HG03108 (cell line): ENCODE measurements around the gene ACIN1.

Source experiments
- ATAC-seq: cut with Tn5 transposase; IDR thresholded peaks from one replicate; pipeline ENCODE4 v1.9.1; 2021; ENCODE audit warnings: moderate library complexity; ENCODE audit not compliant: unreplicated experiment

ACIN1 gene, protein sequence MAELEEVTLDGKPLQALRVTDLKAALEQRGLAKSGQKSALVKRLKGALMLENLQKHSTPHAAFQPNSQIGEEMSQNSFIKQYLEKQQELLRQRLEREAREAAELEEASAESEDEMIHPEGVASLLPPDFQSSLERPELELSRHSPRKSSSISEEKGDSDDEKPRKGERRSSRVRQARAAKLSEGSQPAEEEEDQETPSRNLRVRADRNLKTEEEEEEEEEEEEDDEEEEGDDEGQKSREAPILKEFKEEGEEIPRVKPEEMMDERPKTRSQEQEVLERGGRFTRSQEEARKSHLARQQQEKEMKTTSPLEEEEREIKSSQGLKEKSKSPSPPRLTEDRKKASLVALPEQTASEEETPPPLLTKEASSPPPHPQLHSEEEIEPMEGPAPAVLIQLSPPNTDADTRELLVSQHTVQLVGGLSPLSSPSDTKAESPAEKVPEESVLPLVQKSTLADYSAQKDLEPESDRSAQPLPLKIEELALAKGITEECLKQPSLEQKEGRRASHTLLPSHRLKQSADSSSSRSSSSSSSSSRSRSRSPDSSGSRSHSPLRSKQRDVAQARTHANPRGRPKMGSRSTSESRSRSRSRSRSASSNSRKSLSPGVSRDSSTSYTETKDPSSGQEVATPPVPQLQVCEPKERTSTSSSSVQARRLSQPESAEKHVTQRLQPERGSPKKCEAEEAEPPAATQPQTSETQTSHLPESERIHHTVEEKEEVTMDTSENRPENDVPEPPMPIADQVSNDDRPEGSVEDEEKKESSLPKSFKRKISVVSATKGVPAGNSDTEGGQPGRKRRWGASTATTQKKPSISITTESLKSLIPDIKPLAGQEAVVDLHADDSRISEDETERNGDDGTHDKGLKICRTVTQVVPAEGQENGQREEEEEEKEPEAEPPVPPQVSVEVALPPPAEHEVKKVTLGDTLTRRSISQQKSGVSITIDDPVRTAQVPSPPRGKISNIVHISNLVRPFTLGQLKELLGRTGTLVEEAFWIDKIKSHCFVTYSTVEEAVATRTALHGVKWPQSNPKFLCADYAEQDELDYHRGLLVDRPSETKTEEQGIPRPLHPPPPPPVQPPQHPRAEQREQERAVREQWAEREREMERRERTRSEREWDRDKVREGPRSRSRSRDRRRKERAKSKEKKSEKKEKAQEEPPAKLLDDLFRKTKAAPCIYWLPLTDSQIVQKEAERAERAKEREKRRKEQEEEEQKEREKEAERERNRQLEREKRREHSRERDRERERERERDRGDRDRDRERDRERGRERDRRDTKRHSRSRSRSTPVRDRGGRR

DNA sequence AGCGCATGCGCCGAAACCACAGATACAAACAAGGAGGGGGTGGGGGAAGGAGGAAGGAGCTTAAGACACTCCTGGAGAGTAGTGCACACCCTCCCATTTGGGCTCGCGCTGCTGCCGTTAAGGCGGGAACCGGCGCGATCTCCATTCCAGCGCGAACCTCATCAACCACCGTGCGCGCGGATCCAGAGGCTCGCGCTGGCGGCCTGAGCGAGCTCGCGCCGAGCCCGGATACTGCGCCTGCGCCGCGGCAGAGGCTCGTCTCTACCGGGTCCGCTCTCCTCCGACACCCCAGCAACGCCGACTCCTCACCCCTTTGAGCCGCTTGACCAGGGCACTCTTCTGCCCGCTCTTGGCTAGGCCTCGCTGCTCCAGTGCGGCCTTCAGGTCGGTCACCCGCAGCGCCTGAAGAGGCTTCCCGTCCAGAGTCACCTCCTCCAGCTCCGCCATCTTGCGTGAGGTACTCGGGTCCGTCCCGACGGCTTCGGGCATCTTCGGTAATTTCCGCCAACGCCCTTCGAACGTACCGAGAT is at the start of gene ACIN1:
ACIN1 (minus strand) TSS at position 471 of the 530 bp plus-strand sequence; CDS start at position 447, 24 bp downstream.
- ATAC-seq: peak; percentile 24

DNA sequence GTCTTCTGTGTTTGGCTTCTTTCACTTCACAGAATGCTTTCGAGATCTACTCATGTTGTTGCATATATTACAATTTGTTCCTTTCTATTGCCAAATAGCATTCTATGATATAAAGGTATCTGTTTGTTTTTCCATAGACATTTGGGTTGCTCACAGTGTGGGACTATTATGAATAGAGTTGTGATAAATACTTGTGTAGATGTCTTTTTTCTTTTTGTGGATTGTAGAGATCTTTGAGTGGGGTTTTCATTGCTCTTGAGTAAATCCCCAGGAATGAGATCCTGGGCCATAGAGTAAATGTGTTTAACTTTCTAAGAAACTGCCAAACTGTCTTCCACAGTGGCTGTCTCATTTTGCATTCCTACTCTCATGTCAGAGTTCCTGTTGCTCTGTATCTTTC is 49.0 kb upstream of the ACIN1 start:
- no peak for ATAC-seq

DNA sequence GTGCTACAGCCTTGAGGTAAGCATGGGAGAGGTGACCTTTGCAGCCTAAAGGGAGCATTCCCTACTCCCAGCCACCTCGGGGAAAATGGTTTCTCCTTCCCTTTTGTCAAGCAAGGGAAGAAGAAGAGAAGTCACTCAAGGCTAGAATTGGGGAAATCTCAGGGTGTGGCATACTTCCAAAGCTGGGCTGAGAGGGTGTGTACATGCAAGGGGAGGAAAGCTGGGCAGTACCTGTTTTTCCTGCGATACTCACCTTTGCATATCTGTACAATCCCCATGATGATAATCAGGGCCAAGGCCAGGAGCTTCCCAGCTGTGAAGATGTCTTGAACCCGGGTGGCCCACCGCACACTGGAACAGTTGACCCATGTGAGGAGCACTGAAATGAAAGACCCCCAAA is 47.9 kb upstream of the ACIN1 start:
- no peak for ATAC-seq

DNA sequence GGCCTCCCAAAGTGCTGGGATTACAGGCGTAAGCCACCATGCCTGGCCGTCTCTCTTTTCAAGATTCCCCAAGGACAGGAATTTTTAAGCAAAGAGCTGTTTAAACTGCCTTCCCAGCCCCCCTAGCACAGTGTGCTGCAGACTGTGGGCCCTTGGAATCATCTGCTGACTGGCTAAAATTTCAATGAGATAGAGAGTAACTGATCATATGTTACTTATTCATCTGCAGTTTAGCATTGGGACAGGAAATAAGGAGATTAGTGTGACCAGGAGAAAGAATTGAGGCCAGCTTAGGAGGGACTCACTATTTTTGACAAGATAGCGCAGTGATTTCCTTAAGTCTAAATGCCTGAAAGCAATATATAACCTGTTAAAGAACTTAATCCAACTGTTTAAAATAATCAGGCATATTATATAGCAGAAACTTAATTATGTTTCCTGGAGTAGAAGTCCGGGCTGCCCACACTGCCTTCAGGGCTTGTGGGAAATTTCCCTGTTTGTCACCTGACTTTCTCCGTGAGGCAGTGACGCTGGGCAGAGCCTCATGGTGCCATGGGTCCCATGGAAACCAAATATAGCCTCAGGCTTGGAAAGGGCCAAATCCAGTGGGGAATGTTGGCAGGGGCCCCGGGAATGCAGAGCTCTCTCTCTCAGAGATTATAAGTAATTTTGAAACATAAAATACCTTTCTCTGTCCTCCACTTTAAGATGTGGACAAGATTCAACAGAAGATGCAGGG is 46.9 kb upstream of the ACIN1 start:
- ATAC-seq: no peak

DNA sequence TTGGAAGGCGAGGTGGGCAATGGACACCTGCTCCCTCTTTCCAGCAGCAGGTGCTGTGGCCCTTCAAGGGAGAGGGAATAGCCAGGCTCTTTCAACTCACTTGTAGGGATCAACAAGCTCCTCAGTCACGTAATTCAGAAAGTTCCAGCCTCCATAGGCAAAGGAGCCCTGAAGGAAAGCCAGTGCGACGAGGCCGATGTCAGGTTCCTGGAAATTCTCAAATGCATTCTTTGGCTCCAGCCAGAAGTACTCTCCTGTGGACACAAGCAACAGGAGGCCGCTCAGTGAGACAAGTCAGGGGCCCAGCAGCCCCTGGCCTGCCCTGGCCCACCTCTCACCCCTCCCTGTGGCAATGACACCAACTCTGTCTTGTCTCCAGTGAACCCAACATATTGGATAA is 45.4 kb upstream of the ACIN1 start:
- ATAC-seq: no peak

DNA sequence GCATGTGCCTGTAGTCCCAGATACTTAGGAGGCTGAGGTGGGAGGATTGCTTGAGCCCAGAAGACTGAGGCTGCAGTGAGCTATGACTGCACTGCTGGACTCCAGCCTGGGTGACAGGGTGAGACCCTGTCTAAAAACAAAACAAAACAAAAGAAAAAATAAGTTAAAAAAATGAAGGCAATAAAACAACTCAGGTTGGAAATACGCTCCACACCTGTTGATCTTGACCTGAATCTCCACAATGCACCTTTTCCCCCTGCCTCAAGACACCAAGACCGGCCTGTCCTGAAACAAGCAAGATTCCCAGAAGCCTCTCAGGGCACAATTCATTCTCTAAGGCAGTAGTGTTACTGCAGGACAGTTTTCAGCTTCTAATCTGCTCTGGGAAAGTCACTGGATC is 44.9 kb upstream of the ACIN1 start:
- ATAC-seq: no peak

DNA sequence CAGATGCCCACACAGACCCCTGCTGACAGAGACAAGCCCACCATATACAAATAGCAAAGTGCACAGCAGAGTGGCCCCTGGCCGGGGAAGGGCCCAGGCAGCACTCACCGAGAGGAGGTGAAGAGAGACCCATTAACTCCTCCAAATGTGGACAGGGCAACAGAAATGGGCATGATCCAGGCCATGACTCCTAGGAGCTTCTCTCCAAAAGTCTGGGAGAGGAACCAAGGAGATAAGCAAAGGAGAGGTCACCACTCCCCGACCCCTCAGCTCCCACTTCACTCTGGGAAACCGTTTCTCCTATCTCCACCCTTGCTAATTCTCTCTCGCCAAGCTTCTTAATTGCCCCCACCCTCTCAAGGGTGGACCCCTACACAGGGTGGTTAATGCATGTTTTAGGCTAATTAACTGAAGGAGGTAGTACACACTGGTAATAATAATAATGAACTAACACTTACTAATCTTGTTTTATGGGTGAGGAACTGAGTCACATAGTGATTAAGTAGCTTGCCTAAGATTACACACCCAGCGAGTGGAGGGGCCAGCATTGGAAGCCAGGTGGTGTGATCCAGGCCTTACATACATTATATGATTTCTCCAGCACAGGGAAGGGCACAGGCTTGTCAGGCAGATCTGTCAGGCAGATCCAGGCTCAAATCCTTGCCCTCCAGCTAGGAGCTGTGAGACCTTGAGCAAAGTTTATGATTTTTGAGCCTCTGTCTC is 43.0 kb upstream of the ACIN1 start:
- no peak for ATAC-seq

DNA sequence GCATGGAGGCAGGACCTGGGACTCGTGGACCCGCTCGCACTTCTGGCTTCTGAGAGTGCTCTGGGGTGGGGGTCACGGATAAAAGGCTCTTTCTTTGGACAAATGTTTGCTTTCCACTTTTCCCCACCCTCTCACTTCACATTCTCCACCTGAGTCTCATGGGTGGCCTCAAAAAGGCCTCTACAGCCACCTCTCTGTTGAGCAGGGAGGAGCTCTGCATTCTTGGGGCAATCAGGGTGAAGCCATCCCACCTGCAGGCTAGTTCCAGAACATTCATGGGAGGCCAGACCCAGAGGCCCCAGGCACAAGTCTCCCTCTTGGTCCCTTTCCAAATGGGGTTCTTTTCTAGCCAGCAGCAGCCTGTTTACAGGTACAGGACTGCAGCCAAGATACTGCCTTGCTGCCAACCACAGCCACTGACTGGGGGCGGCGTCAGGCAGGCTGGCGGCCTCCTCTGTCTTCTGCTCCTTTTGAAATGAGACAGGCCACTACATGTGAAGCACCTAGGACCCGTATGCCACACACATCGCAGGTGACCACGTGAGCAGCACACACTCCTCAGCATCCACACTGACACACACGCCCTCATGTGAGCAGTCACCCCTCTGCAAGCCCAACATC is 42.4 kb upstream of the ACIN1 start:
- ATAC-seq: no peak

DNA sequence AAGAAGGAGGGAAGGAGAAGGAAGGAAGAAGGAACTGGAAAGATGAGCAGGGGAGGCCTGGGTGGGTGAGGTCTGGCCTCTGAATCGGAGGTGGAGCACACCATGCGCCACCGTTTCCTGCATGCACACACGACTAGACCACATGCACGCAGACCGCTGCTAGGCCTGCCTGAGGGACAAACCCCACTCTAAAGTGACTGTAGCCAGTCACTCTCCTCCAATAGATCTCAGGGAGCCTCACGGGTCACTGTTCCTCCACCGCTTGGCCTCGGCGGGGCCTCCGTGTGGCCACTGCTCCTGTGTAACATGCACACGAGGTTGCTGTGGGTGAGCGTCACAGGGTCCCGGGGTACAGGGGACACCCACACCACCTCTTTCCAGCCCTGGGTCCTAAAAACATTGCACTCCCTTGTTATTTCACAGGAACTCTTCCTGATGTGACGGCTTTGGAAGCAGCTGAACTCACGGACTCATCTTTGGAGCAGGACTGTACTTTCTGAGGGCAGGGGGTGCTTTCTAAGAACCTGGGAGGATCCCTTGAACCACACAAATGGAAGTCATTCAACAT is 41.7 kb upstream of the ACIN1 start:
- ATAC-seq: no peak

DNA sequence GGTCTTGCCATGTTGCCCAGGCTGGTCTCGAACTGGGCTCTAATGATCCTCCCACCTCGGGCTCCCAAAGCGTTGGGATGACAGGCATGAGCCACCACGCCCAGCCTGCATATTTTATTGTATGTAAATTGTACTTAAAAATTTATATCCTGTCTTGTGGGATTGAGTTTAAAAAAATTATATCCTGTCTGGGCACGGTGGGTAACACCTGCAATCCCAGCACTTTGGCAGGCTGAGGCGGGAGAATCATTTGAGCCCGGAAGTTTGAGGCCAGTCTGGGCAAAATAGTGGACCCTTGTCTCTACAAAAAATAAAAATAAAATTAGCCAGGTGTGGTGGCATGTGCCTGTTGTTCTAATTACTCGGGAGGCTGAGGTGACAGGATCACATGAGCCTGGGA is 38.0 kb upstream of the ACIN1 start:
- ATAC-seq: no peak

DNA sequence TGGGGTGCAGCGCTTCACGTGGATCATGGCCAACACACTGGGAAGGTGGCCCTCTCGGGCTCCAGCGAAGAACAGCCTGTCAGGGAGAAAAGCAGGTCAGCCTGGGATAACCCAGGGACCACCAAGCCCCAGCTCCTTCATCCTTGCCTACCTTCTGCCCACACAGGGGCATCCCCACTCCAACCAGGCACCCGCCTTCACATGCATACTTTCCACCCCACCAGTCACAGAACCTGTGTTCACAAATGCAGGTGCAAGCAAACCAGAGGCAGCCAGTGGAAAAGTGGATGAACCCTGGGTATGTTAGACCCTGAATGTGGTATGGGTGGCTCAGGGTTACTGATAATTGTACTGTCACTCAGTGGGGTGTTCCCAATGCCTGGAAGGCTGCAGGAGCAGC is 36.5 kb upstream of the ACIN1 start:
- ATAC-seq: no peak

DNA sequence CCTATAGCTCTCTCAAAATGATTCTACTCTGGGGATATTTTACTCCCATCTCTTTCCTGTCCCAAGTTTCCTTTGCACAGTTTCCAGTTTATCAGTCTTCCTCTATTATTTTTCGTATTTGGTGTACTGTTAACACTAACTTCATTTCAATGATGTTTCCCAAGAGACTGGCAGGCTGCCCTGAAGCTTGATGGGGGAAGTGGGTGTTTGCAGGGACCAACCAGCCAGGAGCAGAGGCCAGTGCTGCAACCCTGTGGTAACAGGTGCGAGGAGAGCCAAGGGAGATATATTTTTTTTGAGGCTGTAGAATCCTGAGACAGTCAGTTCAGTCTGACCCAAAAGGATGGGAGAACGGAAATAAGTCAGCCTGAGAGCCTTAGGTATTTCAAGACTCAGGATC is 35.9 kb upstream of the ACIN1 start:
- no peak for ATAC-seq

DNA sequence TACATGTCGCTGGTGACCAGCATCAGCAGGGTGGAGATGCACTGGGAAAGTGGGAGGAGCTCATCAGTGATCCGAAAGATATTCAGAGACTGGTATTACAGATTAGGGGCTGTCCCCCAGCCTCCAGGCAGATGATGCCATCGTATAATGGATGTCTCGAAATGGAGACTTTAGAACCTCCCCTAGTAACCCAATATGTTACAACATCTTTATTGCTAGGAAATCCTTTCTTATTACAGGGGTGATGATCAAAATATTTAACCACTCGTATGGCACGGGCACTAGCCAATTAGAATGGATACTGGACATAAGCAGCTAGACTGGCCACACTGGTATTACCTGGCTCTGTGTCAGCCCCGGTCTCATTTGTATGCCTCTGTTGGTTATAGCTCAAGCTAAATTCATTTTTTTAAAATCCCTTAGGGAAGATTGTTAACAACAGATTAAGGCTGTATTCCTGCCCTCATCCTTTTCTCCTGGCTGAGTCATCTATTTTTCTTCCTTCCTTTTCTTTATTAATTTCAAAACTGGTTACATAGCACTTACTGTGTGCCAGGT is 34.9 kb upstream of the ACIN1 start:
- ATAC-seq: no peak

DNA sequence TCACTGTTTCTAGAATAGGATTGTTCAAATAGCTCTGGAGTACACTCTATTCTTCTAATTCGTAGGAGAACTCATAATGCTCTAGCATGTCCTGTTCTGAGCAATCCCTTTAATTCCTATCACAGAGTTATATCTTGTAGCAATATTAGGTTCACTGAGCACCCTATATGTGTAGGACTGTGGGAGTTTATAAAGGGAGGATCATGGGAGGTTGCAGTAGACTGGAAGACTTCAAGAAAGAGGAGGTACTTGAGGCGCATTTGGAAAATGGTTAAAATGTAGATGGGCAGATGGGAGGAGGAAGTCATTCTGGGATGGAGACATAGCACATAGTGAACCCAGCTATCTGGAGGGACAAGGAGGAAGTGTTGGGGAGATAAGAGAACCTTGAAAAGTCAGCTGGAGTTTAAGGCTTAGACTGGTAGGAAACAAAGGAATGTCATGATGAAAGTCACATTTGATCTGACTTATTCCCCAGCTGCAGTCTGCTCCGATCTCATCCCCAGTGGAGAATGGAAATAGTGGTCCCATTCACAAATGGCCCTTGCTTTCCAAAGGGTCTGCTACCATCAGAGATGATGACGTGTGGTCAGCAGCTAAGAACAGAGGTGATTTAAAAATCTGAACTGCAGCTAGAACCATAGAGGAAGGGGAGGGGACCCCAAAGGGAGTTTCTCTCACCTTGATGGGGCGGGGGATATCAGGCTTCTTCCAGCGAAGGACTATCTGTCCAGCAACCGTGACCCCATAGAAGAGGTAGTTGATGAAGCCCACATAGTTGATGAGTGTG is 34.2 kb upstream of the ACIN1 start:
- no peak for ATAC-seq

DNA sequence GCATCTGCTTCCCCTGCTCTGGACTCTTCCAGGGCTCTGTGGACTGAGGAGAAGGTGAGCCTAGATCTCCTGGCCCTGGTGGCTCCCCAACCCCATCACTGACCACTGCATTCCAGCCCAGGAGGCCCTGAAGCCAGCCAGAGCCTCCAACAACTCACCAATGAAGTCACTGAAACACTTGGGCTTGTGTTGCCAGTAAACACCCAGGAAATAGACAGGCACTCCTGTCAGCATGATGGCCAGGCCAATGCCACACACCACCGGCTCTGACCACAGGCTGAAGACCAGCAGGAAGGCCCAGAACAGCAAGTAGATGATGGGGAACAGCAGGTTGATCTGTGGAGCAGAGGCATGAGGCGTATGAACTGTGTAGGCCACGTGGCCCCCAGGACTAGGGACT is 32.9 kb upstream of the ACIN1 start:
- ATAC-seq: no peak

DNA sequence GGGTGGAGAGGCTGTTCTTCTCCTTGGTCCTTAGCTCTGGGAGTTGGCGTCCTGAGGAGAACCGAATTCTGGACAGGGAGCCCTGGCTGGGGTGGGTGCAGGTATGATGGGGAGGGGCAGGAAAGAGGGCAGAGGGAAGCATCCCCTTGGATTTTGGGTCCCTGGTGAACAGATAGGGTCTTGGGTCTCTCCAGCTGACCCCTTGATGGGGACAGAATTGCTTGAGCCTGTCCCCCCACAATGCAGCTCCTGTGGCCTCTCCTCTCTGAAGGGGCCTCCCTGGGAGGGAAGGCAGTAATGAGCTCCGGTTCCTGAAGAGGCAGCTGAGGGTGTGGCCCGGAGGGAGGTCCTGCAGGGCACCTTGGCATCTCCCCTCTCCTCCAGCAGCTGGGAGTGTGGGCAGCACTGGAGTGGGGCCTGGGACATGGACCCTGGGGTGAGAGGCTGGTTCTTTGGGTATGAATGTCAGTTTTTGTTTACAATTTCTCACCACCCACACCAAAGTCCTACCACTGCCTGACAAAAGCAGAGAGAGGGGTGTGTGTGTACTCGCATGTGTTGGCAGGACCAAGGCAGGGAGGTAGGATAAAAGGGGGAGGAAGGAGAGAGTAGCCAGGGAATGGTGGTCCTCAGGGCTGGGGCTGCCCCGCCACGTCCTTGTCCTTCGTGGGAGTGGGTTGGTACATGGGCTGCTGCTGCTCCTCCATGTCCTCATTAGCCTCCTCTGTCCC is 31.8 kb upstream of the ACIN1 start:
- no peak for ATAC-seq

DNA sequence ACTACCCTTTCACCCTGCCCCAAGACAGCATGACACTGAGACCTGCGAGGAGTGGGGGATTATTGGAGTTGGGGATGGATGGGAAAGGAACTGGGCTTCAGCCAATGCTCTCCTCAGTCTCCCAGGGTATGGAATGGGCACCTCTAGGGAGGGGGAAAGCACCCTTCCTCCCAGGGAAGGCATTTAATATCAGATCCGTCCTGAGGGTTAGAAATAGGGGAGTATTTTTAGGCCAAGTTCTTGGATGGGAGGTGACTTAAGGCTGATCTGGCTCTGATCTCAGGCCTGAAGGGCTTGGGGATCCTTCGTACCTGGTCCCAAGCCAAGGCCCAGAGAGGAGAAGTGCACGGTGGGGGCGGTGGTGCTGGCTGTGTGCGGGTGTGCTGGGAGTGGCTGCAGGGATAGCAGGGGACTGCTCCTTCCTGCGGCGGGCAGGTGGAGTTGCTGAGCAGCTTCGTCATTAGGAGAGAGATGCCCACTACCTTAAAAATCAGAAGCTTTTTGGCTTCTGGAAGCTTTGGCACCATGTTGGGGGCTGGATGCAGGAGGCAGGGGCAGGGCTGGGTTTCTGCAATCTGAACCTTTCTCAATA is 31.1 kb upstream of the ACIN1 start:
- no peak for ATAC-seq
